ENCODE measurements around the gene RNASE7.
"Not testable (repeated sequence)": the region's sequence is repeated elsewhere in the genome, so short reads cannot be mapped to it uniquely, and the experiment has no call there.

RNASE7 gene, protein sequence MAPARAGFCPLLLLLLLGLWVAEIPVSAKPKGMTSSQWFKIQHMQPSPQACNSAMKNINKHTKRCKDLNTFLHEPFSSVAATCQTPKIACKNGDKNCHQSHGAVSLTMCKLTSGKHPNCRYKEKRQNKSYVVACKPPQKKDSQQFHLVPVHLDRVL

DNA sequence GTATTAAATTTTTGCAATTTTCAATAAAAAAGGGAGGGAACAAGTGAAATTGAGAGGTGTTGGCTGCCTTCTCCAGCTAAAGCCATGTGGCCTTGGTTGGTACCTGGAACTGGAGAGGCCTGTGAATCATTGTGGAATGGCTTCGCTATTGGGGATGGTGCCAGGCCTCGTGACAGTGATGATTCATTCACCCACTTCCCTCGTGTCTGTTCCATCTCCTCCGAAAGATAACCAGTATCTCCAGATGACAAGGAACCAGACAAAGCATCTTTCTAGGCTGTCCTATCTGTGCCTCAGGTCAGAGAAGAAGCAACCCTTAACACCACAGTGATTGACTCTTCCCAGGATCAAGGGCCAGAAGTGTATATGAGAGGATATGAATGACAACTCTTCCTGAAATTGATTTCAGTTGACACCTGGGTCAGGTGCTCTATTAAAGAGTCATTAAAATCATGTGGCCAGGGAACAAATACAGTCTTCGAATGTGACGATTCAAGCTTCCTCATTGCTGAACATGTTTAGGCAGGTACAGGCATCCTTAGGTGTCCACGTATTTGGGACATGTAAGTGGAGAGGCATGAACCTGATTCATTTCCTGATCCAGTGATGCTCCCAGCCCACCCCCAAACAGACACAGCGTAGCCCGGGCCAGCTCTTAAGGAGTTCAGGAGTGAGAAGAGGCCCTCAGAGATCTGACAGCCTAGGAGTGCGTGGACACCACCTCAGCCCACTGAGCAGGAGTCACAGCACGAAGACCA is at the start of gene RNASE7:
RNASE7 (plus strand) TSS at position 687 of the 758 bp plus-strand sequence. CDS start 631 bp downstream, outside the sequence.
- DNase-seq, result no peak

DNA sequence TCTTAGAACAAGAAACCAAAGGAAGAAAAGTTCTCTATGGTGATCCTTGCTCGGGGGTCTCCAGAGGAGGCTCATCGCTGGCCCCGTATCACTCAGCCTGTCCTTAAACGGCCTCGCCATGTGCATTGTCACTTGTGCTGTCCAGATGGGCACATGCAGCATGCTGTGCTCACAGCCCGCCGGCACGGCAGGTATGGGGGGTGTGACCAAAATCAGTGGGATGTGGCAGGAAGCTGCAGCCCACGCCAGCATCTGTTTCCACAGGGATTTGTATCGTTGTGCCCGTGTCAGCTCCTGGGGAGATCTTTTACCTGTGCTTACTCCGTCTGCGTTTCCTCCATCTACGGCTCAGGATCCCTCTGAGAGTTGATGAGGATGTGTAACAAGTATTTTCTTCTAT is 45.6 kb upstream of the RNASE7 start:
- no peak for DNase-seq

DNA sequence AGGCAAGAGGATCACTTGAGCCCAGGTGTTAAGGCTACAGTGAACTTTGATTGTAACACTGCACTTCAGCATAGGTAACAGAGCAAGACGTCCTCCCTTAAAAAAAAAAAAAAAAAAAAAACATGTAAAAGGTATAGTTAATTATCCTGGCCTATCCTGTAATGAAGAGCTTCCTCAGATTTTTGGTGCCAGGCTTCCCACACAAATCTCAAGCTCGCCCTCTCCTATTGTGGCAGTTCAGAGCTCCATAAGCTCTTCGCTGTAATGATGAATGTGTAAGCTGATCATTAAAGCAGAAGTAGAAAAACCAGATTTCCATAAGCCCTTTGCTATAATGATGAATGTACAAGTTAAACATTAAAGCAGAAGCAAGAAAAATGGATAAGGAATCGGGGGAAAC is 45.0 kb upstream of the RNASE7 start:
- DNase-seq, result no peak

DNA sequence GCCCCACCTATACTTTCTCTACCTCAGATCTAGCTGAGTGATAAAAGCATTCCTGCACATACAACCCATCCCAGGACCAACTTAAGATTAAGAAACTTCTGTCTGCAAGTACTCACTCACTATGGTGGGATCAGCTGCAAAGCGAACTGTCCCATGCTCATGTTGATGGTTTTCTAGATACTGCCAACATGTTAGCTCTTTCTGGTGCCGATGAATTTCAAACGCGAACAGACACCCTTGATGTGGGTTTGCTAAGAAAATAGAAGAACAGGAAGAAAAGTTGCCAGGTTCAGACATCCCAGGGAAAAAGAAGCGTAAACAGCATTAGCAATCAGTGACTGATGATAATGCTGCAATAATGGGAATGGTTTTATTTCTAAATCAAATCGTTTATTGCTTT is 44.6 kb upstream of the RNASE7 start:
- no peak for DNase-seq

DNA sequence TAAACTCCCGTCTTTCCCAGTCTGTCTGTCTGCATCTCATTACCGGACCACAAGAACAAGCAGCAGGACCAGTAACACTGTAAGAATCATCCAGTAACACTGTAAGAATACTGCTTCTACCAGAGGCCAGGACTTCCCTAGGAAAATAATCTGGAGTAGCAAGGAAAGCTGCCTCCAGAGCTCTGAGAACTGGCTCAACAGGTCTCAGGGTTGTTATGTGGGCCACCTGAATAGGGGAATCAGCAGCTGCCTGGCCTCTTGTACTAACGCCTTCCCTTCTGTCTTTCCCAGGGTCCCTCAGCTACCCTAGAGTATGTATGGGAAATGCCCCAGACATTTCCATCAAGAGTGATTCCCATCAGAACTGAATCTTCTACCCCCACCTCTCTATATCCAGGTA is 44.0 kb upstream of the RNASE7 start:
- DNase-seq, result no peak

DNA sequence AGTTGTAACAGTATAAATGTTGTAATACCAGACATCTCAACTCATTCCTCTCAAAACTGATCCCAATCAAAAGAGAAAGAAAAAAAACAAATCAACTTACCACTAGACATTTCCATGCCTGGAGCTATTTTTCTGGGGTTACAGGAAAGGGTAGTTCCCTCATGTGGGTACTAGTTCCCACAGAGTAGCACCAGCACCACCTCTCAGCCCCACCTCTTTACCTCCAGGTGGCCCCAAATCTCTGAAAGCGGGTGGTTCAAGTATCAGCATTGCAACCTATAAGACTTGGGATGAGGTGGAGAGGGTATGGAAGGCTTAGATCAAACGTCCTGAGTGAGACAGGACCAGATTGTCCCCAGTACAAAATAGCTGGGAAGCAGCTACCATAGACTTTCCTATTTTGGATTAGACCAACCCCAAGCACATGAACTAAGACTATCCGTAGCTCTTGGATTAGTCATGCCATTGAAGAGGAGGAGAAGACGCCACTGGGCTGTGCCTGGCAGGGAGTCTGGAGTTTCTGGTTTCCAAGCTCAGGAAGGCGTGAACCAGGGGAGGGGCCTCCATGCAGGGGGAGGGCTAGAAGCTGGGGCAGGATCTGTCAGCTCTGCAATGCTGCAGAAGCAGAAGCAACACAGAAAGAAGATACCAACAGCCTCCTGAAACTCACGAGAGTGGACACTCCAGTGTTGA is 43.3 kb upstream of the RNASE7 start, which contains the start of gene SLC39A2:
SLC39A2 (plus strand) TSS at position 620 of the 693 bp plus-strand sequence. CDS start 154 bp downstream, outside the sequence.
- no peak for DNase-seq

DNA sequence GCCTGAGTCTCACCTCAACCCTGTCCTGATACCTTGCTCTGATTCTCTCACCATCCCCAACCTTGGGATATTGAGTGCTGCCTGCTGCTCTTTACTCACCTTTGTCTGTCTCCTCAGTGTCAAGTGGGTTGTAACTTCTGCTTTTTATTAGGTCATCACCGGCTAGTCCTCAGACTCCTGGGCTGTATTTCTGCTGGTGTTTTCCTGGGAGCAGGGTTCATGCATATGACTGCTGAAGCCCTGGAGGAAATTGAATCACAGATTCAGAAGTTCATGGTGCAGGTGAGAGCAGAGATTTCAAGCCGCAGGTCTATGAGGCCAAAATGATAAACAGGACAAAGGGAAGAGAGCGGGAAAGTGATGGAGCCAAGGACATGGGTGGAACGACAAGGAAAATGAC is 42.6 kb upstream of the RNASE7 start:
- no peak for DNase-seq

DNA sequence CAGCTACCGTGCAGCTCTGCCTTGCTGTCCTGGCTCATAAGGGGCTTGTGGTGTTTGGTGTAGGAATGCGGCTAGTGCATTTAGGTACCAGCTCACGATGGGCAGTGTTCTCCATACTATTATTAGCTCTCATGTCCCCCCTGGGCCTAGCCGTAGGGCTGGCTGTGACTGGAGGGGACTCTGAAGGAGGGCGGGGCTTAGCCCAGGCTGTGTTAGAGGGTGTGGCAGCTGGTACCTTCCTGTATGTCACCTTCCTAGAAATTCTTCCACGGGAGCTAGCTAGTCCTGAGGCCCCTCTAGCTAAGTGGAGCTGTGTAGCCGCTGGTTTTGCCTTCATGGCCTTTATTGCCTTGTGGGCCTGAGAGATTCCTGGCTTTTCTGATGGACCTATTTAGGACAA is 40.9 kb upstream of the RNASE7 start:
- DNase-seq, result no peak

DNA sequence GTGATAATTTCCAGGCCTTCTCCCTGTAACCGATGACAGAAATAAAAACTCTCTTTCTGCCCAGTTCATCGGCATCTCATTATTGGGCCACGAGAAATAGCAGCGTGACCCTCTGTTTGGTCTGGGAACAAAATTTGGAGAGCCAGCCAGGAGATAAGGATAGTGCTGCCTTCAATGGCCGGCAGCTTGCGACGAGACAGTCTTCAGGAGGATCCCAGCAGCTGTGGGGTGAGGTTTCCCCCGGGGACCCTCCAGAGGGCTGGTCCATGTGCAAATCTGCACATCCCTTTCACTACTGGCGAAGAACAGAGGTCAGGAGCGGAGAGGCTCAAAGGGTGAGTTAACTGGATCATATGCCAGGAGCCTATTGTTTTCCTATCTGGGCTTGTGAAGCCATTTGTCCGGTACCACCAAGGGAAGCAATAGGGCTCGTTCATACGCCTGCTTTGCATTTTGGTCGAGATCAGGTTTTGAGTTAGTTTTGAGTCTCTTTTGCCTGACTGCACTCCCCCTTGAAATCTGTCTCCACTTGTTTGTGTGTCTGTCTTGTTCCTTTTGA is 38.3 kb upstream of the RNASE7 start:
- DNase-seq, result no peak

DNA sequence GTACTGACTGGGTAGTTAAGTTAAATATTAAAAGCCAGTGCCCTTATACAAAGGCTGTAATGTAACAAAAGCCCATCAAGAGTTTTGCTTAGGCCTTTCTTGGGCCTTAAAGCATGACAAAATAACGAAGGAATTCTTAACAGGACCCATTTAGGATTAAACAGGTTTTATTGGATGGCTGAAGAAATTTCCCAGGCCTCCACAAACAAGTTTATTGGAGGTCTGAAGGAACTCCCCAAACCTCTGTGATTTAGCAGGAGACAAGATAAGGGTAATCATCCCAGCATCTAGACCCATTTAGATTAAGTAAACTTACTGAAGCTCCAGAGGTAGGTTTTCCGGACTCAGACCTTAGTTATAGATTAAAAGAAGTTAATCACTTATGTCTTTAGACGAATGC is 32.4 kb upstream of the RNASE7 start:
- not testable (repeated sequence) for DNase-seq

DNA sequence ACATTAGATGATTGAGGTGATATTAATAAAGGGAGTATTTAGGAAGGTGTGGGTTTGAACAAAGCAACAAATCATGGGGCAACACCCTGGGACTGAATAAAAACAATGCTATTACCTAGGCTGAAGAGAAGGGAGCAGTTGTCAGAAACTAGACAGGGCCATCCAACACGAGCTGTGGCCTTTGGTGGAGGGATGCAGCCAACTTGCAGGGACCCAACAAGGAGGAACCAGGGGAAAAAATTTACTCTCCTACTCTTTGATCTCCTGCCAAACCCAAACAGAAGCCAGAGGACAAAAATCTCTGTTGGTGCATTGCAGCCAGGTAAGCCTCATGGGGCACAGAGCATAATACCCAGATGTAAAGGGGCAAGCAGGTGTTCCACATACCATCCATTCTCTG is 31.0 kb upstream of the RNASE7 start:
- no peak for DNase-seq

DNA sequence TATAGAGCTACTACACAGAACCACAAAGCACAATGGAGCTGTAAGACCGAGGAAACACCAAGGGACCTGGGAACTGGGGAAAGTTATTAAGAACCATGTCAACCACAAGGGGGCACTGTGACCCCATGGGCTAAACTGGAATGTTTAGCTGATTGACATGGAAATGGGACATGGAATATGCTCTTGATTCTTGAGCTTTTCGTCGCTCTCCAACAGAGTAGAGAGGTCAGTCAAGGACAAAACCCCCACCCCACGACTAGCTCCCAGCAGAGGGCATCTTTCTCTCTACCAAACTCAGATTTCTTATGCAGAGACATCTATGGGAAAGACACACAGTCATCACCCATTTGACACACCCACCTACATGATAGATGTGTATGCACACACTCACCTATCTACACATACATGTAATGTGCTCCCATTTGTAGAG is 27.4 kb upstream of the RNASE7 start:
- peak; percentile 83 for DNase-seq

DNA sequence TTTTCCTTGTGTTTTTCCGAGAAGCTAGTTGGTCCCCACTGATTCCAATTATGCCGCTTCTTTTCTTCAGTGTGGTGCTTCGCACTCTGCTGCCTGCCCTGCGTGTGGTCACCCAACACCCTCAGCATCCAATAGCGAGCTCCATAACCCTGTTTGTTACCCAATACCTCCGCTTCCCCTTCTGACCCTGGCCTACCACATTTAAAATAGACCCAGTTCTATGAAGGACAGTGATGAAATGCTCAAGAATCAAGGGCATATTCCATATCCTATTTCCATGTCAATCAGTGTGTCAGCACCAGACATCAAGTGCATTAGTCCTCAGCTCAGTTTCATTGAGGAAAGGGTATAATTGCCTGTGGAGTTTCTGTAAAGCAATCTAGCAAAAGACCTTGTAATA is 26.9 kb upstream of the RNASE7 start:
- DNase-seq, result no peak

DNA sequence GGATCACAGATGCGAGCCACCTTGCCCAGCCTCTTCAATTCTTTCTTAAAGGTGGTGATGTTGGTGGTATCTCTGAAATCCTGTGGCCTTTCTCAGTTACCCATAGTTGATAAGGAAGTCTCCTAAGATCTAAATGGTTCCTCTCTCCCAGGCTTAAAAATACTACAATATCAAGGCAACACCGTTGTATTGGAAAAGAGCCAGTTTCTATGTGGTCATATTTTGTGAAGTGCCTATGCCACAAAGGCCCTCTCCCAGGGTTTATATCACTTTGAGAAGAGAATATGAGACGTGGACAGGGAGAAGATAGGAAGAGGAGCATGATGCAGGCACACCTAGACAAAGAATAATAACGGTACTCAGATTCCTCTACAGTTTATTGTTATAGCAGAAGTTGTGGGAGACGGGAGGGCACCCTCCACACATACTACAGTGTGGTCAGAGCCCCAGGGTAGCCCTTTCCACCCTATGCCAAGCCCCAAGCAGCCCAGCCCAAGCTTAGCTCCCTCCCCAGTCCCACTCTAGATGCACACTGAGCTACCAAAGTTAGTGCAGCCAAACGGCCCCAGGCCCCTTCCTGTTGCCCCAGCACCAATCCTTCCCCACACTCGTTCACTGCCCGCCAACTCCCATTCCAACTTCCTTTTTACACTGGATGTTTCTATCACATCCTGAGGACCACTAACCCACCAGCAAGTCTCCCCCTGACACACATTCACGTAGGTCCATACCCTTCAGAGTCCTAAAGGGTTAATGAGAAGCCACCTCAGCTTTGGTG is 25.6 kb upstream of the RNASE7 start:
- DNase-seq, result no peak

DNA sequence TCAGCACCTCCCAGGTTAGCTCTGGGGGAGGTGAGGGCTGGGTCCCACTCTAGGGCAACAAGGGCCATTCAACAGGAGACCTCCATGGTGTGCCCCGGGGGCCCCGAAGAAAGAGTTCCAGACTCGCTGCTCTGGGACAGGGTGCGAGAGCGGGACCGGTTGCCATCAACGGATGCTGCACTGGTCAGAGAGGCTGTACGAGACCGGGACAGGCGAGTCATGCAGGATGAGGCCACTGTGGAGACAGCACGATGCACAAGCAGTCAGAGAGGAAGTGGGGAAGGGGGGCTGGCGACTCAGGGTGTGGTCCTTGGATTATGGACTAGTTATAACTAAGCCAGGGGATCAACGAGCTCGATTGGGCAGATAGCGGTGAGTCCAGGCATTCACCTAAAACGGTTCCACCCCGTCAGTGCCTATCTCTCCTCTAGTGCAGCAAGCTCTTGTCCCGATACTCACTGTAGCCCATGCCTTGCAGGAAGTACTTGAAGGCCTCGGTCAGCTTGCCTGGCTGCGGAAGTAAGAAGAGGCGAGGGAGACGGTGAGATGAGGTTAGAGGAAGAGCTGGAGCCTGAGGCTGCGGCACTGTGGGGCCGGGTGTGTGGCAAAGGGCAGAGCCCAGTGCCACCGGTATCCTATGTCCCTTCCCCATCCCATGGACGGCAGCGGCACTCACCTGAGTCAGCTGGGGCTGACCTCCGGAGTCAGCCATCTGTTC is 24.5 kb upstream of the RNASE7 start:
- DNase-seq, result no peak

DNA sequence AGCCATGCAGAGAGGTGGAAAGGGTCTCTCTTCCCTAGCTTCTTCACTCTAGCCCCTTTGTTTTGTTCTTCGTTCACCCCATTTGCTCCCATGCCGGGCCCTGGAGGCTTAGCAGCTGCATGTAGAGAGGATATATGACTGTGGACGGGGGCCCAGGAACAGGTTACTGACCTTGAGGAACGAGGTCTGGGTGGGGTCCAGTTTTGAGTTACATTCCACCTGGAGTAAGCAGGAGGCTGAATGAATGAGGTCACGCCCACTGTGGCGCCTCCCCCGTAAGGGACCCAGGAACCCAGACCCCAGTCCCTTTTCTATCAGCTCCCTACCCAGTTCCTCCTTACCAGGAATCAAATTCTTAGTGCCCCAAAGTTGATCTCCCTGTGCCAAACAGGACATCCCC is 23.9 kb upstream of the RNASE7 start:
- DNase-seq, result no peak

DNA sequence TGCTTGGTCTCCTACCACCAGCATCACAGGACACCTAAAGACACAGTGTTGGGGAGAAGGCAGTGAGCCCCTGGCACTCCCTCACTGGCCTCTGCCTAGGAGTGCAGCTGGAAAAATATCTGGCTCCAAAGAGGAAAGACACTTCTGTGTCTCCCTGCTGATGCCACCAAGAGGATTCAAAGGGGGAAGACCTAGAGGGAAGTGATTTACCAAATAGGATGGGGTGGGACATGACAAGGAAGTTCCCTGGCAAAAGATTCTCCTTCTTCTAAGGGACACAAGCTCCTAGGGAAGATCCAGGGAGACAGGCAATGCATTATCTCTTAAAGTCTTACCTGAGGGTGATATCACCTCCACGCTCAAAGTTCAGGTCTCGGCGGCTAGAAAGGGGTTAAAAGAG is 23.4 kb upstream of the RNASE7 start:
- no peak for DNase-seq

DNA sequence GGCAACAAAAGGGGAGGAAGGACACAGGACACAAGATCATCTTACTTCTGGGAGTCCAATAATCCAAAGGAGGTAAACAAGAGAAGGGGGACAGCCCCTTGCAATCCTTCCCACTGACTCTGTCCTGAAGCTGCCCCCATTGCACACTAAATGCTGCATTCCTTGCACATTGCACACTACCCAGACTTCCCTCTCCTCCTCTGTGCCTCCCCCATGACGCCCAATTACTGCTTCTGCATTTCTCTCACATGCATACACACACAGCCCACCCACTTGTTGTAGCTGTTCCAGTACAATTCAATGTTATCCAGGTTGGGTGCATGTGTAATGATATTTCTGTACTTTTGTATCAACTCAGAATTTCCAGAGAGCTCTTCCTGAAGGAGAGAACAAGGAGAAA is 22.8 kb upstream of the RNASE7 start:
- DNase-seq, result no peak

DNA sequence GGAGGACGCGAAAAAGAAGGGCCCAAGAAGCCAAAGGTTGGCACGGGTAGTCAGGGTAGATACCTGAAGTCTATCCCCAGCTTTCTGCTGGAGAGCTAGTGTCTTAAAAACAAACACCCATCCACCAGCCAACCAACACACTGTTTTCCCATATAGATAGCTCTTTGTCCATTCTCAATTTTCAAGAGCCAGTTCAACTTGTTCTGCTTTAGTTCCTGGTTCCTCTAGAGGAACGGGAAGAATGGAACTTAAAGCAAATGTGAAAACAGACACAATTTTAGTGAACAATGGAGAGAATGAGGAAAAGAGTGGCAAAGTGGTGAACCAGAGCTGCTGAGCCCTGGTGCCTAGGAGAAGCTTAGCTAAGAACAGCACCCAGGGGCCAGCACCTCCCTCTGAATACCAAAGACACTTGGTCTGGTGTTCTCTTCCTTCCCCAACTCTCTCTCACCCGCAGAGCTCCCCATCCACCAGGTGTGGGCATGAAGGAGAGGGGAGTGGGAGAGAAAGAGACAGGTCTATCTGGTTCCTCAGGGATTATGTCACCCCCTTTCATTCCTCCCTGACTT is 21.1 kb upstream of the RNASE7 start:
- no peak for DNase-seq

DNA sequence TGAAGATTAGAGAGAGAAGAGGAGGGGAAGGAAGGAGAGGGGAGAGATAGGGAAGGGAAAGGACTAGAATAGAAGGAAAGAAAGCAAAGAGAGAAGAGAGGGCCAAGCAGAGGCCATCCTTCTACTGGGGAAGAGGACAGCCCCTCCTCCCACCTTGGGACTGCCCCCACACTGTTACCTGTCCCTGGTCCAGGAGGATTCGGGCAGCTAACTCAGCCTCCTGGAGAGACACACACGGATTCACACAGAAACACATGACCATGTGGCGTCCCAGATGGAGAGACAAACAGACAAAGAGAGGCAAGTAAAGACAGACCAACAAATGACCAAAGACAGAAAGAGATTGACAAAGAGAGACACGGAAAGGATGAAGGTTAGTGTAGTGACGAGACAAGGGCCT is 19.5 kb upstream of the RNASE7 start:
- no peak for DNase-seq

DNA sequence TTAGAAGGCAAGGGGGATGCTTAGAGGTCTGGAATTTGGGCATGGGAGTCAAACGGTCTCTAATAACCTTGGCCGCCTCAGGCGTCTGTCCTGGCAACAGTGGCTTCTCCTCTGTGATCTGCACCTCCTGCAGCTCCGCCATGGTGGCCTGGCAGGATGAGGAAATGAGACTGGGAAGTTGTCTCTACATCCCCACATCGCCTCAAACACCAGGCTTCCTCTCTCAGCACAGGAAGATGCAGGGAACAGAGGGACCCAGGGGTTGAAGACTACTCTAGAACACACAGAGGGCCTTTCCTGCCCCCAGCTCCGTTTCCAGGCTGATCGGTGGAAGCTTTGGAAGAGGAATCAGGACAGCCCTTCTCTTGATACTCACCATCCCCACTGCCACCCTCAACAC is 19.0 kb upstream of the RNASE7 start:
- DNase-seq, result no peak
